HG02840 (cell line): ENCODE results near the gene USP11.

Source experiments
- ATAC-seq: cut with Tn5 transposase; IDR thresholded peaks from one replicate; pipeline ENCODE4 v1.9.1; 2021; ENCODE audit warnings: mild to moderate bottlenecking, moderate library complexity, moderate number of reproducible peaks; ENCODE audit not compliant: unreplicated experiment, low FRiP score

Gene USP11

DNA sequence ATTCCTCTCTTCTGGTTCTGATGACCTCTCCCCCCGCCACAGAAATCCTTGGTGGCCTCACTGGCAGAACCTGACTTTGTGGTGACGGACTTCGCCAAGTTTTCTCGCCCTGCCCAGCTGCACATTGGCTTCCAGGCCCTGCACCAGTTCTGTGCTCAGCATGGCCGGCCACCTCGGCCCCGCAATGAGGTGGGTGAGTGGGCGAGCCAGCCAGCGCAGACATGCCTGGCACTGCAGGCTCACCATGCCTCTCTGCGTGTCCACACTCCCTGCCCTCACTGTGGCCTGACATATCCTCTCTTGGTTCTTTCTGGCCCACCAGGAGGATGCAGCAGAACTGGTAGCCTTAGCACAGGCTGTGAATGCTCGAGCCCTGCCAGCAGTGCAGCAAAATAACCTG lies 30.5 kb upstream of the USP11 start:
- no peak for ATAC-seq

- ATAC-seq, result no peak
Observed at GRCh38 chrX:47202877-47203276, 29.9 kb upstream of the USP11 start.

GRCh38 chrX:47204970-47205369 lies 27.8 kb upstream of the USP11 start:
- ATAC-seq, result no peak

- no peak for ATAC-seq
Observed at GRCh38 chrX:47206316-47206715, 26.5 kb upstream of the USP11 start.

DNA sequence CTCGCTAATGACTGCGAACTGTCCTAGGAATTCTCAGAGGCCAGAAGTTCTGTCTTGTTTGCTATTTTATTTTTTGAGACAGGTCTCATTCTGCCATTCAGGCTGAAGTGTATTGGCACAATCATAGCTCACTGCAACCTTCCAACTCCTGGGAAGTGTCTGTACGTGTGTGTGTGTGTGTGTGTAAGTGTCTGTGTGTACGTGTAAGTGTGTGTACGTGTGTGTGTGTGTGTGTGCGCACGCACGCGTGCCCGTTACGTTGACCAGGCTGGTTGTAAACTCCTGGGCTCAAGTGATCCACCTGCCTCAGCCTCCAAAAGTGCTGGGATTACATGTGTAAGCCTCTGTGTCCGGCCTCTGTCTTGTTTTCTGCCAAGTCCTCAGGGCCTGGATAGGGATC lies 24.7 kb upstream of the USP11 start:
- ATAC-seq, result no peak

DNA sequence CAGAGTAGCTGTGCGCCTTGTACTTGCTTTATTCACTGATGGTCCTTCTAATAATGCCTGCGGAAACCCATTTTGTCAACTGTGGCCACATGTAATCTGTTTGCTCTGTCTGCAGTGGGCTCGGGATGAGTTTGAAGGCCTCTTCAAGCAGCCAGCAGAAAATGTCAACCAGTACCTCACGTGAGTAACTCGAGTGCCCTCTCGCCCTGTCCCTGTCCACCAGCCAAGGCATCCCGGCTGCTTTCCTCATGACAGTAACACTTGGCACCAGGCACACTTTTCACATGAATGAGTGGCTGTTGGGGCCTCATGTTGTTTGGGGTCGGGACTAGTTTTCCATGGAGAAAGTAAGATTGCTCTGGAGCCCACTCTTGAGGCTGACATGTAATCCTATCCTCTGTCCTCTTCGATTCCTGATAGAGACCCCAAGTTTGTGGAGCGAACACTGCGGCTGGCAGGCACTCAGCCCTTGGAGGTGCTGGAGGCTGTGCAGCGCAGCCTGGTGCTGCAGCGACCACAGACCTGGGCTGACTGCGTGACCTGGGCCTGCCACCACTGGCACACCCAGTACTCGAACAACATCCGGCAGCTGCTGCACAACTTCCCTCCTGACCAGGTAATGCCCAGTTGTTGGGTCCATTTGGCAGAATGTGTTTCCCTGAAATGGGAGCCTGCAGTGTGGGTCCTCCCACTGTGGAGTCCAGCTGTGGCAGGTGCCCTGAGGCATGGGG lies 23.1 kb upstream of the USP11 start:
- ATAC-seq, result no peak

DNA sequence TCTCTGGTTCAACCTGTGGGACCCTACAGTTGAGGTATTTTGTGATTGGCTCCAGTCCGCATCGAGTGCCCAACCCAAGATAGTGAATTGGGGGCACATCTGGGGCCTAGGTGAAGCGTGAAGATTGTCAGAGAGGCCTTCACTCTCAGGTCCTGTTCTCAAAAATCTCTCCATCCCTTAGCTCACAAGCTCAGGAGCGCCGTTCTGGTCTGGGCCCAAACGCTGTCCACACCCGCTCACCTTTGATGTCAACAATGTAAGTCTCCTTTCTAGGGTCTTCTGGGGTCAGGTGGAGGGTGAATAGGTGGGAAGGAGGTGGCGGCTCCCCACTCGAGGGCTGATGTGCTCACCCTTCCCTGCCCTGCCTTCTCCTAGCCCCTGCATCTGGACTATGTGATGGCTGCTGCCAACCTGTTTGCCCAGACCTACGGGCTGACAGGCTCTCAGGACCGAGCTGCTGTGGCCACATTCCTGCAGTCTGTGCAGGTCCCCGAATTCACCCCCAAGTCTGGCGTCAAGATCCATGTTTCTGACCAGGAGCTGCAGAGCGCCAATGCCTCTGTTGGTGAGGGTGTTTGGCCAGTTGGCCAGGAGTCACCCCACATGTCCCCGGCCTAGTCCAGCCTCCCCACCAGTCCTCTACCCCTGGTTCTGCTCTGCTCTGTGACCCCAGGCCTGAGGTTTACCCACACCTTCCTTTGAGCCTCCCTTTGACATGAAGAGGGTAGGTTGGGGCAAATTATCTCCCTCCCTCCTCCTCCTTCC lies 22.0 kb upstream of the USP11 start:
- ATAC-seq, result no peak

- no peak for ATAC-seq
Observed at GRCh38 chrX:47212381-47213293, 20.2 kb upstream of the USP11 start.

- ATAC-seq, result no peak
Observed at GRCh38 chrX:47214435-47215077, 18.3 kb upstream of the USP11 start.

DNA sequence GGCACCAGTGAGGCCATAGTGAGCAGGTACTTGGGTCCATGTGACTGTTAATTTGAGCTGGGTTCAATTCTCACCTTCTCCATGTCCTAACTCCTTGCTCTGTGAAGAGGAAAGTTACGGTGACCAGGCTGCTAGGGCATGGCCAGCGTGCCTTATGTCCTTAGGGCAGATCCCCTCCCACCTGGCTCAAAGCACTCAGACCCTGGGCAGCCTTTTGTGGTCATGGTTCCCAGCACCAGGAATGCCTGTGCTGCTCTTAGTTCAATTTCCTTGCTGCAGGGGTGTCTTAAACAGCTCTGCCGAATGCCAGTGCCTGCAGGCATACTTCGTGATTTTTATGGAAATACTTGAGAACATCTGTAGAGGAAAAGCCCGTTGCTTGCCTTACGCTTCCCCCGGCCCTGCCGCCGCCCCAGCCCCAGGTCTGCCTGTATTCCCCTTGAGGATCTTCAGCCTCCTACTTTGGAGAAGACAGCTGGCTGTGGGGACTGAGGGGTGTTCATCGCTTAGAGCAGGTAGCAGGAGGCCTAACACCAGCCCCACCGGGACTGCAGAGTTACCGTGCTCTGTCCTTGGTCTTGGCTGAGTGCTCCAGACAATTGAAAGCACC lies 17.4 kb upstream of the USP11 start:
- ATAC-seq, result no peak

- ATAC-seq, result no peak
Observed at GRCh38 chrX:47216393-47216925, 16.4 kb upstream of the USP11 start.

DNA sequence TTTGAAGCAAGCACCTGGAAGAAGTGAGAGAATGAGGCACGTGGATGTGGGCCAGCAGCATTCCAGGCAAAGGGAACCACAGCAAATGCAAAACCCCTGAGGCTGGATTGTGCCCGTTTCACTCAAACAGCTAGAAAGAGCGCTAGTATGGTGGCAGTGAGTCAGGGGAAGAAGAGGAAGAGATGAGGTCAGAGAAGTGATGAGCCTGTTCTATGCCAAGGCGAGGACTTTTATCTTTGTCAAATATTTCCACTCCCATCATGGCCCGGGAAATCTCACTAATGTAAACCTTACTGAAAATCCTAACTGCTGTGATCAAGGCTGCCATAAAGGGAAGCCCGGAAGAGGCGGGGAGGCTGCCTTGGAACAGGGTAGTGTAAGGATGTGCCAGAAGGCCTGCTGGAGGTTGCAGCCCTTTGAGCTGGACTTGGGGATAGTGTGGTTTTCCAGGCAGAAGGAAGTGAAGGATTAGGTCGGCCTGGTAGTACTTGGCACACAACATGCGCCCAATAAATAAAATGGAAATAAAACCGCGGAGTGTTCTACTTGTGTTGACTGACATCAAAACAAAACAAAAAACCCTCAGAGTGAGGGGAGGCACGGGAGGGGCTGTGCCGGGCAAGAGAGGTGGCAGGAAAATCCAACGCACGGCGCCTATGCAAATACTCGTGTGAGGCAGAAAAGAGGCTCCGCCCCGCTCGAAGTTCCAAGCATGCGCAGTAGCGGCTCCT lies 15.5 kb upstream of the USP11 start:
- no peak for ATAC-seq

GRCh38 chrX:47217852-47218279 lies 14.9 kb upstream of the USP11 start:
- ATAC-seq, result peak; percentile 91

GRCh38 chrX:47218280-47218919 lies 14.4 kb upstream of the USP11 start, which contains the start of gene CDK16:
TSS of gene CDK16 (plus strand) at chrX:47218681. CDS start at chrX:47223558, 4,877 bp downstream.
- ATAC-seq, result peak; percentile 38

DNA sequence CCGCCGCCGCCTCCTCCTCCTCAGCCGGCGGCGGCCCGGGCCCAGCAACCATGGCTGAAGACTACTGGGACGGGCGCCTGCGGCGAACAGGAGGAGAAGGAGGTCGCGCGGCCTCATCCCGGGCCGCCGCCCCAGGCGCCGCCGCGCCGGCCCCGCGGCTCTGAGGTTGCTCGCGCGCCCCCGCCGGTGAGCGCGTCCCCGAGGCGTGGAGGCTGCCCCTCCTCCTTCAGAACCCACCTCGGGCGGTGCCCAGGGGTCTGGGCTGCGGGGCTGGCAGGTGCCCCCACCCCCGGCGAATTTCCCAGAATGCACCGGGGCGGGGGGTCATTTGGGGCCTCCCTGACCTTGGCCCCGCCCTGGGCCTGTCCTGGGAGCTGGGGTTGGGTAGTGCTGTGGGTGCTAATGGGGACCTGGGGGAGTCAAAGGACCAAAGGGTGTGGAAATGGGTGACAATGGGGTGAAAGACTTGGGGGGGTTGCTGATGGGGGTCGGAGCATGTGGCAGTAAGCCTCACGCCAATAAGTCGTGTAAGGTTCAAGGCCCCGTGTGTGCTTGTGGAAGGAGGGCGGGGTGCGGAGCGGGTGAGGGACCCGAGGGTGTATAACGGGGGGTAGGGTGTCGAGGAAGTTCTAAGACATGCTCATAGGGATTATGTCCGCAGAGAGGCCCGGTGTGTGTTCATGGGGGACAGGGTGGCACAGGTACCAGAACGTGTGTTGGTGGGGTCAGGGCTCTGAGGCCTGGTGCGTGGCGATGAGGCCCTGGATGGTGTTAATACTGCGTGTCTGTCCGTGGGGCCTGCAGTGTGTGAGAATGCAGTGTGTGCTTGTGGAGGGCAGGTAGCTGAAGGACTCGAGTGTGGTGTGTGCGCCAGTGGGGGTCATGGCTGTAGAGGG lies 13.6 kb upstream of the USP11 start:
- ATAC-seq, result no peak

DNA sequence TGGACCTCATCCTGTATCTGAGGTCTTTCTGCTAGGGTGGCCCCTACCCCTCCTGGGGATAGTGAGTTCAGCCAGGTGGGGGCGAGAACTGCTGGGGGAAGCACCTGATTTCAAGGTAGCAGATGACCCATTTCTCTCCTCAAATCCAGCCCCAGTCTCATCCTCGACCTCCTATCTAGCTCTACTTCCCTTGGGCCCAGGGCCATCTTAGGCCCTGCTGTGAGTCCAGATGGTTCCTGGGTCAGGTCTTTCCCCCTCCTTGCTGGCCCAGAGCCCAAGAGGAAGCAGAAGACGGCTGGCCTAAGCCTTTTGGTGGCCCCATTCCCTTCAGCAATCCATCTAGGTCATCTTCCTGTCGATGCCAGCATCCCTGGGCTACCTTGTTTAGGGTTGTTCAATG lies 11.1 kb upstream of the USP11 start:
- no peak for ATAC-seq

- ATAC-seq, result no peak
Observed at GRCh38 chrX:47222751-47223350, 10.0 kb upstream of the USP11 start.
